H9 (cell line): ENCODE results near the gene C6orf62. TPM values are rescaled to one million over a fixed set of nuclear protein-coding genes. Genes with fewer than 3 reads are reported as not detected.

Experiments used
- DNase-seq: peaks from one replicate; pipeline ENCODE4 v3.0.0-alpha.2; 2017
- H2AFZ ChIP-seq: one replicate; pipeline ENCODE4 v1.6.1; 2013; ENCODE audit warnings: mild to moderate bottlenecking, low read length, control low read depth, moderate library complexity
- H2AK5ac ChIP-seq: 2 replicates; pipeline ENCODE4 v1.6.1; 2013; ENCODE audit warnings: low read length, control low read depth, mixed read lengths; ENCODE audit not compliant: insufficient read length
- H2BK120ac ChIP-seq: one replicate; pipeline ENCODE4 v1.6.1; 2013; ENCODE audit warnings: low read depth, mild to moderate bottlenecking, low read length, control low read depth, inconsistent platforms; ENCODE audit not compliant: poor library complexity, severe bottlenecking
- H2BK12ac ChIP-seq: 2 replicates; pipeline ENCODE4 v1.6.1; 2013; ENCODE audit warnings: low read length, control low read depth, mixed read lengths, low read depth; ENCODE audit not compliant: insufficient read length
- H2BK15ac ChIP-seq: 2 replicates; pipeline ENCODE4 v1.6.1; 2013; ENCODE audit warnings: low read depth, low read length, control low read depth
- H2BK20ac ChIP-seq: one replicate; pipeline ENCODE4 v1.6.1; 2013; ENCODE audit warnings: low read depth, mild to moderate bottlenecking, low read length, control low read depth, inconsistent platforms; ENCODE audit not compliant: poor library complexity, severe bottlenecking
- H2BK5ac ChIP-seq: 2 replicates; pipeline ENCODE4 v1.6.1; 2013; ENCODE audit warnings: low read length, control low read depth, mixed read lengths; ENCODE audit not compliant: insufficient read length
- H3K14ac ChIP-seq: 2 replicates; pipeline ENCODE4 v1.6.1; 2013; ENCODE audit warnings: low read length, control low read depth; ENCODE audit not compliant: insufficient read depth
- H3K18ac ChIP-seq: 2 replicates; pipeline ENCODE4 v1.6.1; 2013; ENCODE audit warnings: low read depth, mild to moderate bottlenecking, mixed read lengths, low read length, control low read depth; ENCODE audit not compliant: insufficient read length
- H3K23ac ChIP-seq: 2 replicates; pipeline ENCODE4 v1.6.1; 2013; ENCODE audit warnings: low read length, control low read depth, mixed read lengths, low read depth; ENCODE audit not compliant: insufficient read length
- H3K23me2 ChIP-seq: 2 replicates; pipeline ENCODE4 v1.6.1; 2013; ENCODE audit warnings: low read depth, mild to moderate bottlenecking, mixed read lengths, low read length, control low read depth; ENCODE audit not compliant: insufficient read length, poor library complexity, severe bottlenecking
- H3K27ac ChIP-seq: 2 replicates; pipeline ENCODE4 v1.5.1; 2013; ENCODE audit warnings: low read length, control low read depth, mixed read lengths, low read depth; ENCODE audit not compliant: insufficient read length
- H3K27me3 ChIP-seq: 2 replicates; pipeline ENCODE4 v1.6.1; 2013; ENCODE audit warnings: low read length, control low read depth, inconsistent platforms; ENCODE audit not compliant: insufficient read depth
- H3K4ac ChIP-seq: 2 replicates; pipeline ENCODE4 v1.6.1; 2013; ENCODE audit warnings: low read depth, mild to moderate bottlenecking, control low read depth, inconsistent platforms, low read length, moderate library complexity
- H3K4me1 ChIP-seq: 2 replicates; pipeline ENCODE4 v1.6.1; 2013; ENCODE audit warnings: low read length, control low read depth, inconsistent platforms; ENCODE audit not compliant: insufficient read depth
- H3K4me2 ChIP-seq: 2 replicates; pipeline ENCODE4 v1.6.1; 2013; ENCODE audit warnings: low read length, control low read depth, mixed read lengths; ENCODE audit not compliant: insufficient read length, insufficient read depth
- H3K56ac ChIP-seq: 2 replicates; pipeline ENCODE4 v1.6.1; 2013; ENCODE audit warnings: low read depth, mild to moderate bottlenecking, mixed read lengths, low read length, control low read depth; ENCODE audit not compliant: insufficient read length
- H3K79me1 ChIP-seq: 2 replicates; pipeline ENCODE4 v1.6.1; 2013; ENCODE audit warnings: low read depth, mild to moderate bottlenecking, moderate library complexity, low read length, control low read depth, inconsistent platforms; ENCODE audit not compliant: insufficient read depth, poor library complexity, severe bottlenecking
- H3K79me2 ChIP-seq: 2 replicates; pipeline ENCODE4 v1.6.1; 2013; ENCODE audit warnings: low read length, control low read depth, inconsistent platforms; ENCODE audit not compliant: insufficient read depth
- H3K9ac ChIP-seq: 2 replicates; pipeline ENCODE4 v1.6.1; 2013; ENCODE audit warnings: low read length, control low read depth, mixed read lengths; ENCODE audit not compliant: insufficient read length; ENCODE audit errors: extremely low read depth
- H3K9me3 ChIP-seq: one replicate; pipeline ENCODE4 v1.6.1; 2013; ENCODE audit warnings: low read depth, low read length, inconsistent platforms; ENCODE audit not compliant: control insufficient read depth
- H3T11ph ChIP-seq: one replicate; pipeline ENCODE4 v1.6.1; 2013; ENCODE audit warnings: mild to moderate bottlenecking, low read length, control low read depth, inconsistent platforms
- H4K20me1 ChIP-seq: one replicate; pipeline ENCODE4 v1.6.1; 2013; ENCODE audit not compliant: control insufficient read depth, insufficient read length, insufficient read depth
- H4K5ac ChIP-seq: 2 replicates; pipeline ENCODE4 v1.6.1; 2013; ENCODE audit warnings: low read depth, mild to moderate bottlenecking, mixed read lengths, low read length, control low read depth; ENCODE audit not compliant: insufficient read length
- H4K8ac ChIP-seq: replicated peaks from 2 replicates; pipeline ENCODE4 v1.6.1; 2013; ENCODE audit warnings: low read length, control low read depth, mixed read lengths, low read depth; ENCODE audit not compliant: insufficient read length
- H4K91ac ChIP-seq: 2 replicates; pipeline ENCODE4 v1.6.1; 2013; ENCODE audit warnings: low read depth, mild to moderate bottlenecking, moderate library complexity, mixed read lengths, low read length, control low read depth; ENCODE audit not compliant: insufficient read length
- H3K27ac Mint-ChIP-seq, 3 experiments: 2 replicates in 2 of 3; 3 replicates in 1 of 3; pipeline ENCODE4 v1.8.0; 2020 to 2021; ENCODE audit warnings: mixed read lengths in 3 of 3, mild to moderate bottlenecking in 1 of 3, moderate library complexity in 1 of 3
- H3K27me3 Mint-ChIP-seq: 2 replicates; pipeline ENCODE4 v1.8.0; 2021; ENCODE audit warnings: low read depth, mild to moderate bottlenecking, moderate library complexity, mixed read lengths
- H3K36me3 Mint-ChIP-seq, 3 experiments: 2 replicates in 2 of 3; 3 replicates in 1 of 3; pipeline ENCODE4 v1.8.0; 2020 to 2021; ENCODE audit warnings: low read depth in 3 of 3, mixed read lengths in 3 of 3; ENCODE audit not compliant: insufficient read depth in 1 of 3
- H3K4me1 Mint-ChIP-seq, 2 experiments: 2 replicates each; pipeline ENCODE4 v1.8.0; 2020; ENCODE audit warnings: mixed read lengths in 2 of 2
- H3K4me3 Mint-ChIP-seq, 2 experiments: 2 replicates in 1 of 2; 3 replicates in 1 of 2; pipeline ENCODE4 v1.8.0; 2020 to 2021; ENCODE audit warnings: mild to moderate bottlenecking in 2 of 2, mixed read lengths in 2 of 2, moderate library complexity in 1 of 2
- H3K9me3 Mint-ChIP-seq, 2 experiments: 2 replicates in 1 of 2; 3 replicates in 1 of 2; pipeline ENCODE4 v1.8.0; 2020; ENCODE audit warnings: mild to moderate bottlenecking in 2 of 2, mixed read lengths in 2 of 2, moderate library complexity in 1 of 2
- WGBS: extraction: QIAGEN DNeasy Blood & Tissue Kit; methylation state at CpG from one replicate; pipeline ENCODE4 v1.1.7; 2013; ENCODE audit warnings: missing lambda C conversion rate, low lambda C conversion rate, mixed read lengths; ENCODE audit not compliant: insufficient read length; ENCODE audit errors: extremely low coverage; 5-methylcytosine and 5-hydroxymethylcytosine counted together
- total RNA-seq: library from RNA; stranded (reverse); gene quantifications from 2 replicates; pipeline ENCODE4 v1.2.1, GENCODE V29; 2021
- TF ChIP-seq, protein P1 (sequence below): fragments of 200-600 bp; sonication (generic); conservative IDR thresholded peaks from 3 replicates; pipeline ENCODE4 v1.8.0; 2021; ENCODE audit warnings: antibody characterized with exemption, mild to moderate bottlenecking

The C6orf62 gene
- total RNA-seq, 1 experiment from 2014 or later: 125 TPM

GRCh38 chr6:24720131-24720603, 1.2 kb upstream of the C6orf62 start:
- Histone ChIP-seq H4K8ac (no peak overlapping the region), H3K4me1 (no peaks in the 10 kb centered on the region), H3K9ac (peak overlapping the region; percentile 94), H2BK120ac (peak overlapping the region; percentile 74), H3K23me2 (peaks cover 13% of the 10 kb centered on the region), H3T11ph (peak overlapping the region; percentile 3), H2AK5ac (no peak overlapping the region), H3K27ac (peak overlapping the region; percentile 84), H3K9me3 (no peaks in the 10 kb centered on the region), H2BK15ac (no peak overlapping the region), H3K79me1 (no peaks in the 10 kb centered on the region), H3K14ac (peak overlapping the region; percentile 91), H3K79me2 (peaks cover 30% of the 10 kb centered on the region), H2BK5ac (peak overlapping the region; percentile 7), H2BK12ac (no peak overlapping the region), H3K56ac (no peak overlapping the region), H2BK20ac (no peak overlapping the region), H3K4ac (peak overlapping the region; percentile 80; the same call in 1 of the 2 replicates), H3K18ac (peak overlapping the region; percentile 91), H3K27me3 (no peaks in the 10 kb centered on the region), H2AFZ (no peak overlapping the region), H3K23ac (no peak overlapping the region), H3K4me2 (peak overlapping the region; percentile 94), H4K91ac (peak overlapping the region; percentile 91), H4K20me1 (no peaks in the 10 kb centered on the region), H4K5ac (no peak overlapping the region)
- Mint-ChIP-seq H3K27me3 (no peaks in the 10 kb centered on the region), H3K9me3 (no peaks in the 10 kb centered on the region), H3K36me3 (peaks cover 33 to 45% (median 43%) of the 10 kb centered on the region in 3 experiments), H3K4me3 (peak overlapping the region; percentile 96 to 99), H3K4me1 (peaks cover 19 to 30% of the 10 kb centered on the region in 2 experiments), H3K27ac (peak overlapping the region; percentile 99 to 100 (median 100))
- no CpG with 5 or more reads among the region's 39 CpGs for WGBS
- DNase-seq: peak; percentile 30
- TF ChIP-seq, protein P1, sequence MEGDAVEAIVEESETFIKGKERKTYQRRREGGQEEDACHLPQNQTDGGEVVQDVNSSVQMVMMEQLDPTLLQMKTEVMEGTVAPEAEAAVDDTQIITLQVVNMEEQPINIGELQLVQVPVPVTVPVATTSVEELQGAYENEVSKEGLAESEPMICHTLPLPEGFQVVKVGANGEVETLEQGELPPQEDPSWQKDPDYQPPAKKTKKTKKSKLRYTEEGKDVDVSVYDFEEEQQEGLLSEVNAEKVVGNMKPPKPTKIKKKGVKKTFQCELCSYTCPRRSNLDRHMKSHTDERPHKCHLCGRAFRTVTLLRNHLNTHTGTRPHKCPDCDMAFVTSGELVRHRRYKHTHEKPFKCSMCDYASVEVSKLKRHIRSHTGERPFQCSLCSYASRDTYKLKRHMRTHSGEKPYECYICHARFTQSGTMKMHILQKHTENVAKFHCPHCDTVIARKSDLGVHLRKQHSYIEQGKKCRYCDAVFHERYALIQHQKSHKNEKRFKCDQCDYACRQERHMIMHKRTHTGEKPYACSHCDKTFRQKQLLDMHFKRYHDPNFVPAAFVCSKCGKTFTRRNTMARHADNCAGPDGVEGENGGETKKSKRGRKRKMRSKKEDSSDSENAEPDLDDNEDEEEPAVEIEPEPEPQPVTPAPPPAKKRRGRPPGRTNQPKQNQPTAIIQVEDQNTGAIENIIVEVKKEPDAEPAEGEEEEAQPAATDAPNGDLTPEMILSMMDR: no peak
